DOHH2 (cell line): ENCODE measurements around the gene SLC16A13.

ENCODE experiments used
- H3F3A ChIP-seq: fragments of 200-600 bp; sonication (generic), shearing (Covaris generic); 2 replicates; pipeline ENCODE4 v1.6.0; 2016; ENCODE audit warnings: antibody characterized with exemption, mild to moderate bottlenecking; ENCODE audit not compliant: control insufficient read depth, insufficient read depth
- H3K27ac ChIP-seq: fragments of 200-600 bp; sonication (generic); 2 replicates; pipeline ENCODE4 v1.5.1; 2014; ENCODE audit warnings: low read depth, mild to moderate bottlenecking, low read length, moderate library complexity
- H3K27me3 ChIP-seq: fragments of 200-600 bp; sonication (generic); 2 replicates; pipeline ENCODE4 v1.6.1; 2014; ENCODE audit warnings: mild to moderate bottlenecking, low read length, mixed read lengths; ENCODE audit not compliant: control insufficient read depth
- H3K36me3 ChIP-seq: fragments of 200-600 bp; sonication (generic); 2 replicates; pipeline ENCODE4 v1.6.1; 2014; ENCODE audit warnings: mild to moderate bottlenecking, low read length, moderate library complexity, mixed read lengths; ENCODE audit not compliant: control insufficient read depth
- H3K4me1 ChIP-seq: fragments of 200-600 bp; sonication (generic); 2 replicates; pipeline ENCODE4 v1.6.1; 2014; ENCODE audit warnings: mild to moderate bottlenecking, low read length, mixed read lengths; ENCODE audit not compliant: control insufficient read depth
- H3K4me2 ChIP-seq: fragments of 200-600 bp; sonication (generic); 2 replicates; pipeline ENCODE4 v1.6.0; 2014; ENCODE audit warnings: mild to moderate bottlenecking, low read length, moderate library complexity
- H3K4me3 ChIP-seq: fragments of 200-600 bp; sonication (generic); 2 replicates; pipeline ENCODE4 v1.5.1; 2014; ENCODE audit warnings: mild to moderate bottlenecking, low read length, mixed read lengths
- H3K79me2 ChIP-seq: fragments of 200-600 bp; sonication (generic); 2 replicates; pipeline ENCODE4 v1.6.1; 2014; ENCODE audit warnings: mild to moderate bottlenecking, low read length, mixed read lengths; ENCODE audit not compliant: control insufficient read depth
- H3K9me2 ChIP-seq: fragments of 200-600 bp; sonication (generic); replicated peaks from 2 replicates; pipeline ENCODE4 v1.6.1; 2014; ENCODE audit warnings: mild to moderate bottlenecking, low read length, mixed read lengths; ENCODE audit not compliant: control insufficient read depth
- H3K9me3 ChIP-seq: fragments of 200-600 bp; sonication (generic); 2 replicates; pipeline ENCODE4 v1.6.1; 2014; ENCODE audit warnings: antibody characterized with exemption, low read length, mixed read lengths; ENCODE audit not compliant: control insufficient read depth, insufficient read depth
- H4K20me1 ChIP-seq: fragments of 200-600 bp; sonication (generic); 2 replicates; pipeline ENCODE4 v1.6.0; 2014; ENCODE audit warnings: low read depth, mild to moderate bottlenecking, antibody characterized with exemption, low read length, moderate library complexity; ENCODE audit not compliant: control insufficient read depth, insufficient read depth
- EZH2phosphoT487 ChIP-seq: fragments of 200-600 bp; sonication (generic); IDR thresholded peaks from 2 replicates; pipeline ENCODE4 v1.6.1; 2017; ENCODE audit warnings: borderline replicate concordance, mild to moderate bottlenecking, antibody characterized with exemption, low read length, moderate library complexity, mixed read lengths
- TF ChIP-seq, protein P1 (sequence below): fragments of 200-600 bp; sonication (generic); IDR thresholded peaks from one replicate; pipeline ENCODE4 v1.5.1; 2014; ENCODE audit warnings: antibody characterized with exemption, mild to moderate bottlenecking, low read depth, low read length; ENCODE audit not compliant: poor library complexity, severe bottlenecking

Gene SLC16A13

DNA sequence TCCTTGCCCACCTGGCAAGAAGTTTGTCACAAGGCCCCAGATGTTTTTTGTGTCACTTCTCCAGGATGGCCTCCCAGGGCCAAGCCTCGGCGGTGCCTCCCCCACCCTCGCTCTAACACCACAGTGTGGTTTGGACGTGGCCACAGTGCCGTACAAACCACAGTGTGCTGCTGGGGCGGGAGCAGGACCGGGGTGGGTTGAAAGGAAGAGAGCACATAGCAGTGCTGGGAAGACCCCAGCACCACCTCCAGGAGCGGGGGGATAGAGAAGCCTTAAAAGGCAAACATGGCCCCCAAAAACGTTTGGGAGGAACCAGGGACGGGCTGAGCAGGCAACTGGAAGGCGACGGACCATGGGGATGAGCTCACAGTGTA, 18.0 kb upstream of the SLC16A13 start:
- H3K9me2 ChIP-seq = no peaks in the 10 kb centered on the region
- H3K4me3 ChIP-seq = no peak overlapping the region
- peaks cover 18% of the 10 kb centered on the region for H3K36me3 ChIP-seq
- peaks cover 16% of the 10 kb centered on the region for H3F3A ChIP-seq
- H4K20me1 ChIP-seq = no peaks in the 10 kb centered on the region
- peaks cover 7% of the 10 kb centered on the region; the same call in 1 of the 2 replicates for H3K27me3 ChIP-seq
- H3K4me1 ChIP-seq = peaks cover 24% of the 10 kb centered on the region
- TF ChIP-seq EZH2phosphoT487 = no peak
- TF ChIP-seq, protein P1, sequence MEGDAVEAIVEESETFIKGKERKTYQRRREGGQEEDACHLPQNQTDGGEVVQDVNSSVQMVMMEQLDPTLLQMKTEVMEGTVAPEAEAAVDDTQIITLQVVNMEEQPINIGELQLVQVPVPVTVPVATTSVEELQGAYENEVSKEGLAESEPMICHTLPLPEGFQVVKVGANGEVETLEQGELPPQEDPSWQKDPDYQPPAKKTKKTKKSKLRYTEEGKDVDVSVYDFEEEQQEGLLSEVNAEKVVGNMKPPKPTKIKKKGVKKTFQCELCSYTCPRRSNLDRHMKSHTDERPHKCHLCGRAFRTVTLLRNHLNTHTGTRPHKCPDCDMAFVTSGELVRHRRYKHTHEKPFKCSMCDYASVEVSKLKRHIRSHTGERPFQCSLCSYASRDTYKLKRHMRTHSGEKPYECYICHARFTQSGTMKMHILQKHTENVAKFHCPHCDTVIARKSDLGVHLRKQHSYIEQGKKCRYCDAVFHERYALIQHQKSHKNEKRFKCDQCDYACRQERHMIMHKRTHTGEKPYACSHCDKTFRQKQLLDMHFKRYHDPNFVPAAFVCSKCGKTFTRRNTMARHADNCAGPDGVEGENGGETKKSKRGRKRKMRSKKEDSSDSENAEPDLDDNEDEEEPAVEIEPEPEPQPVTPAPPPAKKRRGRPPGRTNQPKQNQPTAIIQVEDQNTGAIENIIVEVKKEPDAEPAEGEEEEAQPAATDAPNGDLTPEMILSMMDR = no peak
- H3K27ac ChIP-seq = no peak overlapping the region
- H3K9me3 ChIP-seq = no peaks in the 10 kb centered on the region
- H3K79me2 ChIP-seq = peaks cover 14% of the 10 kb centered on the region
- no peak overlapping the region for H3K4me2 ChIP-seq

GRCh38 chr17:7018331-7018964, 17.4 kb upstream of the SLC16A13 start:
- no peak overlapping the region for H3K4me2 ChIP-seq
- no peaks in the 10 kb centered on the region for H3K9me2 ChIP-seq
- no peak overlapping the region for H3K27ac ChIP-seq
- no peak overlapping the region for H3K4me3 ChIP-seq
- TF ChIP-seq, protein P1 = no peak
- TF ChIP-seq EZH2phosphoT487 = no peak
- H3K36me3 ChIP-seq = peaks cover 16% of the 10 kb centered on the region
- H4K20me1 ChIP-seq = no peaks in the 10 kb centered on the region
- peaks cover 31% of the 10 kb centered on the region for H3K4me1 ChIP-seq
- H3K27me3 ChIP-seq = peaks cover 10% of the 10 kb centered on the region
- no peaks in the 10 kb centered on the region for H3K9me3 ChIP-seq
- peaks cover 16% of the 10 kb centered on the region for H3F3A ChIP-seq
- peaks cover 8% of the 10 kb centered on the region for H3K79me2 ChIP-seq

DNA sequence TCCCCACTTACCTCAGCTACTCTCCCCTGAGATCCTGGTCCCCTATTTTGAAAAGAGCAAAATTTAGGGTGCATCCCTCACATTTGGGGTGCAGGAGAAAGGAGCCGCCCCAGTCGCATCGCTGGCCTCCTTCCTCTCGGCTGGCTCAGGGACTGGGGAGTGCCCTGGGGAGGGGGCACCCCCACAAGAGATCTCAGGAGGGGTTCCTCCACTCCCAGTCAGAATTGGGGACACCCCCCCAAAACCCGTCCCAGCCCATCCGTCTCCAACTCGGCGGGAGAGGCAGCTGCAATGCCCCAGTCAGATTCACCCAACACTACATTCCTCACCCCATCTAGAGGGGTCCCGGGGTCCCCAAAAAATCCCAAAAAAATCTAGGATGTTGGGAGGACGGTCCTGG, 16.4 kb upstream of the SLC16A13 start:
- peaks cover 7% of the 10 kb centered on the region for H3K36me3 ChIP-seq
- H3F3A ChIP-seq = peaks cover 7% of the 10 kb centered on the region; the same call in 1 of the 2 replicates
- H3K4me2 ChIP-seq = no peak overlapping the region
- peaks cover 36% of the 10 kb centered on the region for H3K4me1 ChIP-seq
- H3K27me3 ChIP-seq = peaks cover 10% of the 10 kb centered on the region
- no peak for TF ChIP-seq EZH2phosphoT487
- no peaks in the 10 kb centered on the region for H3K9me3 ChIP-seq
- no peaks in the 10 kb centered on the region for H4K20me1 ChIP-seq
- H3K79me2 ChIP-seq = no peaks in the 10 kb centered on the region
- H3K9me2 ChIP-seq = no peaks in the 10 kb centered on the region
- H3K27ac ChIP-seq = no peak overlapping the region
- H3K4me3 ChIP-seq = no peak overlapping the region

DNA sequence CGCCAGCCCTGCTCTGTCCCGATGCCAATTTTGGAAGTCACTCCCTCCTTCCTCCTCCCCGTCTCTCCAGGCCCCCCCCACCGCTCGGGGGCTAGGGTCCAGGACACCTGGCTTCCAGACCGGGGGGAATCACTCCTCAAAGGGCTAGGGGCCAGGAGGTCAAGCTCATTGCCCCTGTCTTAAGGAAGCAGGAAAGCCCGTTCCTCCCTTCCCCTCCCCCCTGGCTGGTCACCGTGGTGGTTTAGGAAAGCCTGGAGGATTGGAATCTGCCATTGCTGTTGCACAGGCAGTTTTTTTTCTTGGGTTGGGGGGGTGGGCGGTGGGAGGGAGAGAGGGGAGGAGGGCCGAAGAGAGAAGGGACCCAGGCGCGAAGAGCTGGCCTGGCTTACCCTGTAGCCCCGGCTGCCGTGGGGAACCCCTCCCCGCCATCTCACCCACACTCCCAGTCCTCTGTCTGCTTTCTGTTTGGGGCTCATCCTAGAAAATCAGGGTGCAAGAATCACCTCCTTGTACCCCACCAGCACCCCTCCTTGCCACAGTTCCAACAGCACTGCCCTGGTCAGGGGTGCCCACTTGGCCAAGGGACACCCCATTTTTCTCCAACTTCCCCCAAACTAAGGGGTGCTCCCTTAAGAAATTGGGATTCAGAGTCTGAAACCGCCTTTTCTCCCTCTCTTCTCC, 15.8 kb upstream of the SLC16A13 start:
- Histone ChIP-seq H3K4me2 (no peak overlapping the region), H3K4me1 (peaks cover 36% of the 10 kb centered on the region), H3K27me3 (peaks cover 10% of the 10 kb centered on the region), H3K36me3 (peaks cover 7% of the 10 kb centered on the region; the same call in 1 of the 2 replicates), H3K79me2 (no peaks in the 10 kb centered on the region), H3K9me3 (no peaks in the 10 kb centered on the region), H3F3A (peaks cover 7% of the 10 kb centered on the region; the same call in 1 of the 2 replicates), H3K9me2 (no peaks in the 10 kb centered on the region), H3K4me3 (no peak overlapping the region), H4K20me1 (no peaks in the 10 kb centered on the region), H3K27ac (no peak overlapping the region)
- TF ChIP-seq, protein P1 = no peak
- TF ChIP-seq EZH2phosphoT487 = no peak
